DND-41 (cell line): Measurements from ENCODE around the gene CENPU.

Experiments
- ATAC-seq: fragments of 200-7000 bp; cut with Tn5 transposase; 3 replicates; pipeline ENCODE4 v1.9.1; 2021; ENCODE audit warnings: low read depth; ENCODE audit not compliant: insufficient read depth
- DNase-seq: peaks from one replicate; pipeline ENCODE4 v3.0.0-alpha.2; 2020
- H2AFZ ChIP-seq: 2 replicates; pipeline ENCODE4 v1.6.0; 2012; ENCODE audit warnings: low read depth, low read length
- H3K27ac ChIP-seq: 2 replicates; pipeline ENCODE4 v1.5.1; 2012; ENCODE audit warnings: low read length, inconsistent platforms
- H3K27me3 ChIP-seq: fragments of 200-600 bp; sonication (generic); 2 replicates; pipeline ENCODE4 v1.6.0; 2012; ENCODE audit warnings: low read length, mild to moderate bottlenecking, inconsistent platforms; ENCODE audit not compliant: insufficient read depth, poor library complexity
- H3K36me3 ChIP-seq: 2 replicates; pipeline ENCODE4 v1.5.1; 2012; ENCODE audit warnings: low read length, inconsistent platforms; ENCODE audit not compliant: insufficient read depth
- H3K4me1 ChIP-seq: 2 replicates; pipeline ENCODE4 v1.5.1; 2012; ENCODE audit warnings: mild to moderate bottlenecking, low read length; ENCODE audit not compliant: insufficient read depth
- H3K4me2 ChIP-seq: 2 replicates; pipeline ENCODE4 v1.6.0; 2012; ENCODE audit warnings: mild to moderate bottlenecking, moderate library complexity, low read length, inconsistent platforms; ENCODE audit not compliant: insufficient read depth
- H3K4me3 ChIP-seq, 2 experiments: fragments of 200-600 bp in 1 of 2; shearing (Covaris generic) in 1 of 2; 2 replicates each; pipeline ENCODE4 v1.5.1; 2012 to 2016; ENCODE audit warnings: inconsistent platforms in 2 of 2, low read length in 2 of 2, mild to moderate bottlenecking in 2 of 2, low read depth in 1 of 2, moderate library complexity in 1 of 2
- H3K79me2 ChIP-seq: 2 replicates; pipeline ENCODE4 v1.6.0; 2012; ENCODE audit warnings: low read length, inconsistent platforms; ENCODE audit not compliant: insufficient read depth
- H3K9ac ChIP-seq: 2 replicates; pipeline ENCODE4 v1.6.0; 2012; ENCODE audit warnings: low read depth, mild to moderate bottlenecking, inconsistent platforms, low read length, moderate library complexity
- H3K9me3 ChIP-seq: 2 replicates; pipeline ENCODE4 v1.5.1; 2012; ENCODE audit warnings: low read length, moderate library complexity, mild to moderate bottlenecking, inconsistent platforms; ENCODE audit not compliant: insufficient read depth, severe bottlenecking
- H4K20me1 ChIP-seq: 2 replicates; pipeline ENCODE4 v1.6.0; 2012; ENCODE audit warnings: low read length; ENCODE audit not compliant: insufficient read depth
- EZH2 ChIP-seq: IDR thresholded peaks from 3 replicates; pipeline ENCODE4 v1.6.1; 2012; ENCODE audit warnings: borderline replicate concordance, low read depth, mild to moderate bottlenecking, moderate library complexity, low read length, inconsistent platforms; ENCODE audit not compliant: severe bottlenecking
- TF ChIP-seq, protein P1 (sequence below): IDR thresholded peaks from 2 replicates; pipeline ENCODE4 v1.5.1; 2012; ENCODE audit warnings: borderline replicate concordance, low read length, moderate library complexity, mild to moderate bottlenecking; ENCODE audit not compliant: poor library complexity, severe bottlenecking; ENCODE audit errors: extremely low read depth

Gene CENPU

DNA sequence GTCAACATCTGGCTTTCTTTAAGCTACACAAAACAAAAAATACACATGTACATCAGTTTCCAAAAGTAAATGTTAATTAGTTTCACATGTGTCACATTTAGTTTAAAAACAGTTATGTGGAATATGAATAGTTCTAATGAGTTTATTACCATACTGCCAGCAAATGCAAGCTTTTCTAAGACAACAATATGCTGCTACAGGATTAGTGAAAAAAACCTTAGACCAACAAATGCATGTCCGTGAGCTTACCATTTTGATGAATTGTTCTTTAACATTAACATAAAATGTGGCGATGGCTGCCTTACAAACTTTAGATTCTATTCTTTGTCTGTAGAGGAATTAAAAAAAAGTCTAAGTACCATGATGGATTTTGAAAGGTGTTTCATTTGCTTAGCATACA is 31.8 kb downstream of the CENPU start:
- Histone ChIP-seq H3K4me1 (no peaks in the 10 kb centered on the region), H3K4me2 (no peak overlapping the region), H3K9ac (no peak overlapping the region), H3K36me3 (peaks cover 89% of the 10 kb centered on the region), H2AFZ (no peak overlapping the region), H3K4me3 (no peak overlapping the region), H3K79me2 (peaks cover 26% of the 10 kb centered on the region; the same call in 1 of the 2 replicates), H3K9me3 (no peaks in the 10 kb centered on the region), H4K20me1 (peaks cover 21% of the 10 kb centered on the region; the same call in 1 of the 2 replicates), H3K27me3 (no peaks in the 10 kb centered on the region), H3K27ac (no peak overlapping the region)
- DNase-seq (no peak), ATAC-seq (no peak)
- TF ChIP-seq, protein P1, sequence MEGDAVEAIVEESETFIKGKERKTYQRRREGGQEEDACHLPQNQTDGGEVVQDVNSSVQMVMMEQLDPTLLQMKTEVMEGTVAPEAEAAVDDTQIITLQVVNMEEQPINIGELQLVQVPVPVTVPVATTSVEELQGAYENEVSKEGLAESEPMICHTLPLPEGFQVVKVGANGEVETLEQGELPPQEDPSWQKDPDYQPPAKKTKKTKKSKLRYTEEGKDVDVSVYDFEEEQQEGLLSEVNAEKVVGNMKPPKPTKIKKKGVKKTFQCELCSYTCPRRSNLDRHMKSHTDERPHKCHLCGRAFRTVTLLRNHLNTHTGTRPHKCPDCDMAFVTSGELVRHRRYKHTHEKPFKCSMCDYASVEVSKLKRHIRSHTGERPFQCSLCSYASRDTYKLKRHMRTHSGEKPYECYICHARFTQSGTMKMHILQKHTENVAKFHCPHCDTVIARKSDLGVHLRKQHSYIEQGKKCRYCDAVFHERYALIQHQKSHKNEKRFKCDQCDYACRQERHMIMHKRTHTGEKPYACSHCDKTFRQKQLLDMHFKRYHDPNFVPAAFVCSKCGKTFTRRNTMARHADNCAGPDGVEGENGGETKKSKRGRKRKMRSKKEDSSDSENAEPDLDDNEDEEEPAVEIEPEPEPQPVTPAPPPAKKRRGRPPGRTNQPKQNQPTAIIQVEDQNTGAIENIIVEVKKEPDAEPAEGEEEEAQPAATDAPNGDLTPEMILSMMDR, result no peak
- TF ChIP-seq EZH2, result no peak

DNA sequence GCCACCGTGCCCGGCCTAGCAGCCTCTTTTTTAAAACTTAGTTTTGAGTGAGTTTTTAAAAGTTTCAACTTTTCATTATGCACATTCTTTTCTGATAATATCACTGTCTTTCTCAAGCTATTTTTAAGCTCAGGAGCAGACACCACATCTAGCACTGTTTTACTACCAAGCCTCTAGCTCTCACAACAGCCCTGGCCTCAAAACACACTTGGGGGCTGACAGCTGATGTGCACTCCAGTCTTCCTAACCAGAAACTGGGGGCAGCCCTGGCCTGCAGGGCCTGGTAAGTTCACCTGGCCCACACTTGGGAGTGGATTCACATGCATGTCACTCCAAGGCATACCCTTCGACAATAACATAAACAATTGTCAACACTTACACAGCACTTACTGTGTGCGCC is 34.0 kb downstream of the CENPU start:
- TF ChIP-seq EZH2, result no peak
- TF ChIP-seq, protein P1, result no peak
- Histone ChIP-seq H3K79me2 (peaks cover 7% of the 10 kb centered on the region; the same call in 1 of the 2 replicates), H3K36me3 (peaks cover 87% of the 10 kb centered on the region), H3K27ac (no peak overlapping the region), H3K9ac (no peak overlapping the region), H3K4me2 (no peak overlapping the region), H4K20me1 (peaks cover 11% of the 10 kb centered on the region; the same call in 1 of the 2 replicates), H3K27me3 (no peaks in the 10 kb centered on the region), H3K4me3 (no peak overlapping the region), H3K9me3 (no peaks in the 10 kb centered on the region), H3K4me1 (no peaks in the 10 kb centered on the region), H2AFZ (no peak overlapping the region)
- ATAC-seq (no peak), DNase-seq (no peak)

DNA sequence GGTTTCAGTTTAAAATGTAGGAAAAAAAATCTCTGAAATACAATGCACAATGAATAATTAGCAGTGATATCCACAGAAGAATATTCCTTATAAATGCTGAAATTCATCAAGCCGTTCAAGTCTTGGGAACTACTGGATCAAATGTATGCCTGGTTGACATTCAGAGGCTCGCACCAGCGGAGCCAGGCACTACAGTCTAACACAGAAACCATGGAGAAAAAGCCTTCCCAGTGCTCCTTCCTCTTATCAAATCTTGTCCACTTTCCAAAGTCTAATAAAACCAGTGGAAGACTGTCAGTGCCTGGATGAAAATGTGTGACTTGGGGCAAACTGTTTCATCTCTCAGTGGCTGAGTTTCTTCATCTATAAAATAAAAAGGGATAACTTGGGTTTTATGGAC is 35.9 kb downstream of the CENPU start:
- Histone ChIP-seq H2AFZ (no peak overlapping the region), H3K27me3 (no peaks in the 10 kb centered on the region), H3K36me3 (peaks cover 87% of the 10 kb centered on the region)

More for the DNA sequence above, 35.9 kb downstream of the CENPU start:
- TF ChIP-seq EZH2, result no peak
- TF ChIP-seq, protein P1, result no peak
- DNase-seq (no peak), ATAC-seq (no peak)
- no peak overlapping the region for H3K27ac ChIP-seq
- no peak overlapping the region for H3K4me3 ChIP-seq
- H3K4me2 ChIP-seq, result no peak overlapping the region
- H3K4me1 ChIP-seq, result no peaks in the 10 kb centered on the region
- H3K9ac ChIP-seq, result no peak overlapping the region
- H3K9me3 ChIP-seq, result no peaks in the 10 kb centered on the region
- H3K79me2 ChIP-seq, result no peaks in the 10 kb centered on the region
- peaks cover 1% of the 10 kb centered on the region; the same call in 1 of the 2 replicates for H4K20me1 ChIP-seq
